Suprapubic skin (tissue), 4 donors: ENCODE data around the gene SYT6. TPM values are rescaled to one million over a fixed set of nuclear protein-coding genes. Genes with fewer than 3 reads are reported as not detected.

Source experiments
- DNase-seq, 2 donors: peaks; one replicate each; pipeline ENCODE4 v3.0.0-alpha.2; 2019; ENCODE audit warnings: low spot score in 2 of 2
- H3K27ac ChIP-seq: fragments of 200-600 bp; sonication (generic); one replicate; pipeline ENCODE4 v1.5.1; 2019
- H3K27me3 ChIP-seq: fragments of 200-600 bp; sonication (generic); one replicate; pipeline ENCODE4 v1.5.1; 2019
- H3K36me3 ChIP-seq: fragments of 200-600 bp; sonication (generic); one replicate; pipeline ENCODE4 v1.5.1; 2019
- H3K4me1 ChIP-seq: fragments of 200-600 bp; sonication (generic); one replicate; pipeline ENCODE4 v1.5.1; 2019
- H3K4me3 ChIP-seq: fragments of 200-600 bp; sonication (generic); one replicate; pipeline ENCODE4 v1.5.1; 2019; ENCODE audit warnings: mild to moderate bottlenecking
- H3K9me3 ChIP-seq: fragments of 200-600 bp; sonication (generic); one replicate; pipeline ENCODE4 v1.5.1; 2019
- EP300 ChIP-seq: sonication (generic); formaldehyde crosslinking; IDR thresholded peaks from one replicate; pipeline ENCODE4 v1.6.1; 2017; ENCODE audit warnings: antibody characterized with exemption
- POLR2A ChIP-seq, 2 donors: fragments of 450-650 bp; IDR thresholded peaks; one replicate each; pipeline ENCODE4 v1.6.1; 2017; ENCODE audit warnings: antibody characterized with exemption in 2 of 2, mild to moderate bottlenecking in 2 of 2, moderate library complexity in 2 of 2
- POLR2AphosphoS5 ChIP-seq, 3 donors: sonication (generic); formaldehyde crosslinking; IDR thresholded peaks; one replicate each; pipeline ENCODE4 v1.6.1; 2017; ENCODE audit warnings: antibody characterized with exemption in 3 of 3
- WGBS: methylation state at CpG from one replicate; pipeline ENCODE4 v1.1.5; 2018; 5-methylcytosine and 5-hydroxymethylcytosine counted together
- total RNA-seq, 4 donors: library from RNA; depleted of rRNA; stranded (reverse); fragments of >200 nt; gene quantifications; one replicate each; pipeline ENCODE4 v1.1.0, GENCODE V29; 2016
- TF ChIP-seq, protein P1 (sequence below), 2 donors: fragments of 200-600 bp in 1 of 2; fragments of 450-650 bp in 1 of 2; sonication (generic) in 1 of 2; IDR thresholded peaks; one replicate each; pipeline ENCODE4 v1.5.1; 2016 to 2019; ENCODE audit warnings: antibody characterized with exemption in 2 of 2, mild to moderate bottlenecking in 1 of 2, moderate library complexity in 1 of 2

SYT6 gene
- total RNA-seq, 4 donors from 2014 or later: 0.23 TPM; not detected in 3

DNA sequence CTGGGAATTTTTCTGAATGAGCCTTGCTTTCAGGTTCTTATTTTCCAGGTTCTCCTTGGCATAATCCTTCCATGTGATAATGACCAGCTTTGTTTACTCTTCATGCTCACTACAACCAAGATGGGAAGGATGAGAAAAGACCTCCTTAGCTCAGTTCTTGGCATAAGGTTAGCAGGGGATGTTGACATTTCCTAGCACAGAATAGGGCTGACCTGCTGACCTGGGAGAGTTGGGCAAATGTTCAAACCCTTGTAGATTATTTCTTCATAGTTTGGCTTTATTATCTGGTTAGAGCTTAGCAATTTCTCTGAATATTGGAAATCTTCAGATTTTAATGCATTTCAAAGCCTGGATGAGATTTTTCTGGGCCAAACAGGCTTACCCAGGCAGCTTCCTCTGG lies 23.6 kb upstream of the SYT6 start:
- H3K4me3 ChIP-seq: no peak overlapping the region
- H3K4me1 ChIP-seq: no peaks in the 10 kb centered on the region

GRCh38 chr1:114176366-114176765 lies 22.7 kb upstream of the SYT6 start:
- Histone ChIP-seq H3K27ac (no peak overlapping the region), H3K4me3 (no peak overlapping the region), H3K9me3 (no peaks in the 10 kb centered on the region), H3K27me3 (peaks cover 8% of the 10 kb centered on the region), H3K36me3 (no peaks in the 10 kb centered on the region), H3K4me1 (no peaks in the 10 kb centered on the region)
- WGBS: 83% methylated on average over 2 of the region's 2 CpGs
- no peak for DNase-seq
- TF ChIP-seq POLR2AphosphoS5 (IDR thresholded peaks at IDR 0.05) (no peak), EP300 (no peak), POLR2A (IDR thresholded peaks at IDR 0.05) (no peak)
- TF ChIP-seq, protein P1, sequence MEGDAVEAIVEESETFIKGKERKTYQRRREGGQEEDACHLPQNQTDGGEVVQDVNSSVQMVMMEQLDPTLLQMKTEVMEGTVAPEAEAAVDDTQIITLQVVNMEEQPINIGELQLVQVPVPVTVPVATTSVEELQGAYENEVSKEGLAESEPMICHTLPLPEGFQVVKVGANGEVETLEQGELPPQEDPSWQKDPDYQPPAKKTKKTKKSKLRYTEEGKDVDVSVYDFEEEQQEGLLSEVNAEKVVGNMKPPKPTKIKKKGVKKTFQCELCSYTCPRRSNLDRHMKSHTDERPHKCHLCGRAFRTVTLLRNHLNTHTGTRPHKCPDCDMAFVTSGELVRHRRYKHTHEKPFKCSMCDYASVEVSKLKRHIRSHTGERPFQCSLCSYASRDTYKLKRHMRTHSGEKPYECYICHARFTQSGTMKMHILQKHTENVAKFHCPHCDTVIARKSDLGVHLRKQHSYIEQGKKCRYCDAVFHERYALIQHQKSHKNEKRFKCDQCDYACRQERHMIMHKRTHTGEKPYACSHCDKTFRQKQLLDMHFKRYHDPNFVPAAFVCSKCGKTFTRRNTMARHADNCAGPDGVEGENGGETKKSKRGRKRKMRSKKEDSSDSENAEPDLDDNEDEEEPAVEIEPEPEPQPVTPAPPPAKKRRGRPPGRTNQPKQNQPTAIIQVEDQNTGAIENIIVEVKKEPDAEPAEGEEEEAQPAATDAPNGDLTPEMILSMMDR (IDR thresholded peaks at IDR 0.05): no peak

More for the DNA sequence above, 23.6 kb upstream of the SYT6 start:
- H3K27me3 ChIP-seq: peaks cover 8% of the 10 kb centered on the region
- TF ChIP-seq POLR2AphosphoS5 (IDR thresholded peaks at IDR 0.05) (no peak), EP300 (no peak), POLR2A (IDR thresholded peaks at IDR 0.05) (no peak)
- TF ChIP-seq, protein P1 (IDR thresholded peaks at IDR 0.05): no peak
- H3K36me3 ChIP-seq: no peaks in the 10 kb centered on the region
- no peaks in the 10 kb centered on the region for H3K9me3 ChIP-seq
- no peak overlapping the region for H3K27ac ChIP-seq
- no peak for DNase-seq

GRCh38 chr1:114173680-114174079 lies 20.0 kb upstream of the SYT6 start:
- TF ChIP-seq, protein P1 (IDR thresholded peaks at IDR 0.05): no peak
- TF ChIP-seq EP300 (no peak), POLR2AphosphoS5 (IDR thresholded peaks at IDR 0.05) (no peak), POLR2A (IDR thresholded peaks at IDR 0.05) (no peak)
- H3K4me3 ChIP-seq: no peak overlapping the region
- H3K9me3 ChIP-seq: no peaks in the 10 kb centered on the region
- no peak for DNase-seq
- no peak overlapping the region for H3K27ac ChIP-seq
- WGBS: 83% methylated on average over 5 of the region's 5 CpGs
- H3K4me1 ChIP-seq: no peaks in the 10 kb centered on the region
- H3K36me3 ChIP-seq: no peaks in the 10 kb centered on the region
- peaks cover 8% of the 10 kb centered on the region for H3K27me3 ChIP-seq

DNA sequence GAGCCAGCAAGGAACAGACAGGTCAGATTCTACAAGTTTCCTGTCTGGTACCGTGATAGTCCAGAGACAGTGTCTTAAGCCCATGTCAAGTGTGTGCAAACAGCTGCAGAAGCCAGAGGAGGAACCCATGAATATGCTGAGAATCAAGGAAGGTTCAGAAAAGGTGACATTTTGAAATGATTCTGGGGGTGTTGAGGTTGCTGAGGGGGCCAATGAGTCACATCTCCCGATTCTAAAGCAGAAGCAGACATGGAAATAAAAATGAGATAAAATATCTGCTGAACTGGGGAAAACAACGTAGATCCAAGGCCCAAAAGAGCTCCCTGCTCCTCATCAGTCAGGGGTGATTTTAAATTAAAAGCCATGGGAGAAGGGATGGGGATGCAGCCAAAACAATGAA lies 15.8 kb upstream of the SYT6 start:
- TF ChIP-seq EP300 (no peak), POLR2A (IDR thresholded peaks at IDR 0.05) (no peak), POLR2AphosphoS5 (IDR thresholded peaks at IDR 0.05) (no peak)
- TF ChIP-seq, protein P1 (IDR thresholded peaks at IDR 0.05): no peak
- WGBS: 90% methylated on average over 3 of the region's 3 CpGs
- H3K9me3 ChIP-seq: no peaks in the 10 kb centered on the region
- H3K4me3 ChIP-seq: no peak overlapping the region
- DNase-seq: no peak
- no peaks in the 10 kb centered on the region for H3K4me1 ChIP-seq
- H3K27me3 ChIP-seq: peaks cover 15% of the 10 kb centered on the region
- H3K36me3 ChIP-seq: no peaks in the 10 kb centered on the region
- H3K27ac ChIP-seq: no peak overlapping the region

DNA sequence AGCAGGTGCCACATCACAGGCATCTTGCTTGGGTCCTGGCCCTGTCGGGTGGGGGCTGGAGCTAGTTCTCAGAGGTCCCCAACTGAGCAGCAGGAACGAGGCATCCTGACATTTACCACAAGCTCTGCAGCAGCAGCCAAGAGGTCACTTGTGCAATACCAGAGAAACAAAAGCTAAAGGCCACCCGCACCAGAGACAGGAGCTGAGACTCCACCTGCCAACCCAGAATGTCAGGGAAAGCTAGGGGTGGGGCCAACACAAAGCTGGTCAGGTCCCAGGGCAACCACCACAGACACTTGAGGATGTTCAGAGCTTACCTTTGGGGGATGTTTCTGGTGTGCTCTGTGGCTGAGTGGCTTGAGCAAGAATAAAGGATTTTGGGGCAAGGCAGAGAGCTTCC lies 13.6 kb upstream of the SYT6 start:
- WGBS: 72% methylated on average over 3 of the region's 3 CpGs
- Histone ChIP-seq H3K9me3 (no peaks in the 10 kb centered on the region), H3K4me3 (no peak overlapping the region), H3K27ac (no peak overlapping the region), H3K27me3 (peaks cover 8% of the 10 kb centered on the region), H3K4me1 (no peaks in the 10 kb centered on the region), H3K36me3 (no peaks in the 10 kb centered on the region)
- TF ChIP-seq, protein P1 (IDR thresholded peaks at IDR 0.05): no peak
- TF ChIP-seq EP300: no peak
- no peak for TF ChIP-seq POLR2A (IDR thresholded peaks at IDR 0.05)
- TF ChIP-seq POLR2AphosphoS5 (IDR thresholded peaks at IDR 0.05): no peak
- DNase-seq: no peak
